Endothelial cell of umbilical vein (primary cell): ENCODE measurements around the gene PRKG1. TPM values are rescaled to one million over a fixed set of nuclear protein-coding genes. Genes with fewer than 3 reads are reported as not detected.

Source experiments
- BruUV-seq: library from RNA; stranded (reverse); fragments of 400-500 nt; replicated peaks from 2 replicates; lab custom pipeline; 2021; lab: Mats Ljungman, UMichigan
- CTCF ChIA-PET: fragments of 300-600, 350-600 bp; sonication (Branson Sonifier 250); formaldehyde crosslinking; loops from one replicate; lab custom pipeline; 2021; ENCODE audit warnings: antibody characterized with exemption, inconsistent platforms; lab: Charles Lee
- POLR2A ChIA-PET: fragments of 300-600, 350-600 bp; sonication (Branson Sonifier 250); formaldehyde crosslinking; loops from one replicate; lab custom pipeline; 2021; ENCODE audit warnings: antibody characterized with exemption, inconsistent platforms; lab: Charles Lee
- DNase-seq: peaks from one replicate; pipeline ENCODE4 v3.0.0-alpha.2; 2011; ENCODE audit warnings: low read depth, low spot score
- FAIRE-seq: peaks from 2 replicates; lab custom pipeline; 2011; peaks lifted over from hg19 to GRCh38; lab: Jason Lieb, UNC
- H2AFZ ChIP-seq: 2 replicates; pipeline ENCODE4 v1.6.0; 2012; ENCODE audit warnings: low read depth, low read length, control low read depth, inconsistent platforms
- H3K27ac ChIP-seq: 2 replicates; pipeline ENCODE4 v1.5.1; 2011; ENCODE audit warnings: low read depth, mild to moderate bottlenecking, control low read depth, low read length, moderate library complexity; ENCODE audit not compliant: insufficient read depth
- H3K27me3 ChIP-seq, 2 experiments: 2 replicates each; pipeline versions ENCODE4 v1.6.0 to v1.6.1; 2011; ENCODE audit warnings: low read length in 2 of 2, mixed read lengths in 1 of 2; ENCODE audit not compliant: control insufficient read depth in 2 of 2, insufficient read depth in 2 of 2
- H3K36me3 ChIP-seq, 2 experiments: 2 replicates in 1 of 2; 3 replicates in 1 of 2; pipeline ENCODE4 v1.5.1; 2011; ENCODE audit warnings: low read length in 2 of 2, mild to moderate bottlenecking in 1 of 2, moderate library complexity in 1 of 2; ENCODE audit not compliant: control insufficient read depth in 2 of 2, insufficient read depth in 2 of 2; ENCODE audit errors: extremely low read depth in 1 of 2
- H3K4me1 ChIP-seq: 3 replicates; pipeline ENCODE4 v1.5.1; 2011; ENCODE audit warnings: mild to moderate bottlenecking, low read length; ENCODE audit not compliant: control insufficient read depth, insufficient read depth; ENCODE audit errors: extremely low read depth
- H3K4me2 ChIP-seq: 2 replicates; pipeline ENCODE4 v1.6.1; 2011; ENCODE audit warnings: low read length, control low read depth, mixed read lengths; ENCODE audit not compliant: insufficient read depth
- H3K4me3 ChIP-seq, 3 experiments: fragments of 200-600 bp in 1 of 3; sonication (generic), shearing (Covaris generic) in 1 of 3; replicated peaks in 1 of 3; 2 replicates each; pipeline ENCODE4 v1.5.1; 2011 to 2016; ENCODE audit warnings: control low read depth in 3 of 3, low read length in 3 of 3, mild to moderate bottlenecking in 2 of 3, inconsistent platforms in 1 of 3, low read depth in 1 of 3, moderate library complexity in 1 of 3; ENCODE audit not compliant: insufficient read depth in 1 of 3
- H3K79me2 ChIP-seq: 2 replicates; pipeline ENCODE4 v1.6.0; 2012; ENCODE audit warnings: low read length, inconsistent platforms; ENCODE audit not compliant: control insufficient read depth, insufficient read depth
- H3K9ac ChIP-seq: replicated peaks from 2 replicates; pipeline ENCODE3; 2011; ENCODE audit warnings: low read length, control low read depth; ENCODE audit not compliant: insufficient read depth; ENCODE audit errors: extremely low read depth
- H3K9me1 ChIP-seq: replicated peaks from 3 replicates; pipeline ENCODE4 v1.6.0; 2011; ENCODE audit warnings: mild to moderate bottlenecking, low read length; ENCODE audit not compliant: control insufficient read depth, insufficient read depth; ENCODE audit errors: extremely low read depth
- H3K9me3 ChIP-seq: replicated peaks from 2 replicates; pipeline ENCODE4 v1.5.1; 2012; ENCODE audit warnings: low read length, inconsistent platforms; ENCODE audit not compliant: control insufficient read depth, insufficient read depth
- H4K20me1 ChIP-seq: replicated peaks from 2 replicates; pipeline ENCODE3; 2011; ENCODE audit warnings: mild to moderate bottlenecking, low read length; ENCODE audit not compliant: control insufficient read depth, insufficient read depth; ENCODE audit errors: extremely low read depth
- EZH2 ChIP-seq: IDR thresholded peaks from 2 replicates; pipeline ENCODE4 v1.6.1; 2012; ENCODE audit warnings: borderline replicate concordance, low read depth, mild to moderate bottlenecking, moderate library complexity, low read length, inconsistent platforms; ENCODE audit not compliant: severe bottlenecking
- FOS ChIP-seq: IDR thresholded peaks from 2 replicates; pipeline ENCODE4 v1.6.1; 2011; ENCODE audit warnings: mild to moderate bottlenecking, low read length, moderate library complexity, borderline replicate concordance; ENCODE audit not compliant: insufficient read depth
- GATA2 ChIP-seq: IDR thresholded peaks from 2 replicates; pipeline ENCODE4 v1.7.0; 2011; ENCODE audit warnings: low read depth, mild to moderate bottlenecking, moderate library complexity, mixed read lengths, low read length; ENCODE audit not compliant: insufficient read length, insufficient read depth
- JUN ChIP-seq: IDR thresholded peaks from 2 replicates; pipeline ENCODE4 v1.6.1; 2011; ENCODE audit warnings: borderline replicate concordance, low read depth; ENCODE audit not compliant: insufficient read length, insufficient read depth
- MYC ChIP-seq: IDR thresholded peaks from one replicate; pipeline ENCODE4 v1.6.1; 2011; ENCODE audit warnings: mild to moderate bottlenecking, low read depth, low read length
- POLR2A ChIP-seq: IDR thresholded peaks from 2 replicates; pipeline ENCODE4 v1.6.1; 2012; ENCODE audit warnings: low read depth, mild to moderate bottlenecking, control low read depth, low read length
- POLR2AphosphoS5 ChIP-seq: IDR thresholded peaks from 2 replicates; pipeline ENCODE4 v1.6.1; 2012; ENCODE audit warnings: low read depth, mild to moderate bottlenecking, control low read depth, low read length, moderate library complexity; ENCODE audit not compliant: insufficient read depth
- dilution Hi-C: fragments of 300-500 bp; cut with MboI; formaldehyde crosslinking; loops from one replicate; pipeline ENCODE4 v1.15.0; 2019; ENCODE audit warnings: low sequenced_read_pairs; ENCODE audit not compliant: extremely low pct_ligation_motif_present
- intact Hi-C: fragments of 100-400 bp; cut with micrococcal nuclease; formaldehyde crosslinking; loops from one replicate; pipeline ENCODE4 v1.10.0; 2022
- polyA plus RNA-seq, 4 experiments: library from polyadenylated mRNA; depleted of rRNA in 3 of 4; stranded (reverse) in 3 of 4; unstranded in 1 of 4; fragments of >200 nt; gene quantifications; 2 replicates each; pipeline versions ENCODE4 v1.2.1 to v1.2.3, GENCODE V29; 2011 to 2012; ENCODE audit warnings: missing spikeins in 1 of 4
- total RNA-seq: library from RNA; stranded (reverse); gene quantifications from 2 replicates; pipeline ENCODE4 v1.2.3, GENCODE V29; 2021
- TF ChIP-seq, protein P1 (sequence below), 2 donors: IDR thresholded peaks; 1 replicate in 1 of 2; 2 replicates in 1 of 2; pipeline ENCODE4 v1.5.1; 2011; ENCODE audit warnings: low read length in 2 of 2, mild to moderate bottlenecking in 2 of 2, moderate library complexity in 2 of 2, control low read depth in 1 of 2, inconsistent platforms in 1 of 2, low read depth in 1 of 2; ENCODE audit not compliant: insufficient read depth in 1 of 2; ENCODE audit errors: extremely low read depth in 1 of 2
- TF ChIP-seq, protein P2 (sequence below): IDR thresholded peaks from 2 replicates; pipeline ENCODE4 v1.6.1; 2011; ENCODE audit not compliant: insufficient read depth, insufficient read length

PRKG1 gene
- total and polyA plus RNA-seq, 2 donors (not counting 3 experiments of a cell fraction or from before 2014, with no cell fraction given) = 0.01 to 0.18 TPM

DNA sequence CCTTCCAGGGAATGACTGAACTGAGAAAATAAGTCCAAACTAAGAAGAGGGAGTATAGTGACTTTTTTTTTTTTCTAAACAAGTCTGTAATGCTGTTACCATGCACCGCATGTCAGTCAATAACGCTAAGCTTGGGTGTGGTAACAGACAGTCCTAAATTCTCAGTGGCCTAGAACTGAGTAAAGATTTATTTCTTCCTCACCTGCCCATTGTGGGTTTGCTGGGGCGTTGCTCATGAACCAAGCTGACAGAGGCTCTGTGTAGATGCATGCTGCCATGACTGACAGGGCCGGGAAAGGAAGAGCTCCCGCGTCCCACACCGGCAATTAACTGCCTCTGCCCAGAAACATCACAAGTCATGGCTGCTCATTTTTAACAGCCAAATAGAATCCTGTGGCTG lies 25.5 kb upstream of the PRKG1 start:
- ChIA-PET POLR2A (no interaction called here), CTCF (no interaction called here)
- no peaks in the 10 kb centered on the region for H3K36me3 ChIP-seq
- dilution Hi-C loops = no loop called here
- H2AFZ ChIP-seq = no peak overlapping the region
- TF ChIP-seq GATA2 (no peak), POLR2A (no peak), FOS (no peak), JUN (no peak), EZH2 (no peak), MYC (no peak), POLR2AphosphoS5 (no peak)
- TF ChIP-seq, protein P1, sequence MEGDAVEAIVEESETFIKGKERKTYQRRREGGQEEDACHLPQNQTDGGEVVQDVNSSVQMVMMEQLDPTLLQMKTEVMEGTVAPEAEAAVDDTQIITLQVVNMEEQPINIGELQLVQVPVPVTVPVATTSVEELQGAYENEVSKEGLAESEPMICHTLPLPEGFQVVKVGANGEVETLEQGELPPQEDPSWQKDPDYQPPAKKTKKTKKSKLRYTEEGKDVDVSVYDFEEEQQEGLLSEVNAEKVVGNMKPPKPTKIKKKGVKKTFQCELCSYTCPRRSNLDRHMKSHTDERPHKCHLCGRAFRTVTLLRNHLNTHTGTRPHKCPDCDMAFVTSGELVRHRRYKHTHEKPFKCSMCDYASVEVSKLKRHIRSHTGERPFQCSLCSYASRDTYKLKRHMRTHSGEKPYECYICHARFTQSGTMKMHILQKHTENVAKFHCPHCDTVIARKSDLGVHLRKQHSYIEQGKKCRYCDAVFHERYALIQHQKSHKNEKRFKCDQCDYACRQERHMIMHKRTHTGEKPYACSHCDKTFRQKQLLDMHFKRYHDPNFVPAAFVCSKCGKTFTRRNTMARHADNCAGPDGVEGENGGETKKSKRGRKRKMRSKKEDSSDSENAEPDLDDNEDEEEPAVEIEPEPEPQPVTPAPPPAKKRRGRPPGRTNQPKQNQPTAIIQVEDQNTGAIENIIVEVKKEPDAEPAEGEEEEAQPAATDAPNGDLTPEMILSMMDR (IDR thresholded peaks at IDR 0.05; ENCODE audit: extremely low read depth in 1 of 2, insufficient read depth in 1 of 2, low read depth in 1 of 2, low read length in 2 of 2) = no peak
- TF ChIP-seq, protein P2, sequence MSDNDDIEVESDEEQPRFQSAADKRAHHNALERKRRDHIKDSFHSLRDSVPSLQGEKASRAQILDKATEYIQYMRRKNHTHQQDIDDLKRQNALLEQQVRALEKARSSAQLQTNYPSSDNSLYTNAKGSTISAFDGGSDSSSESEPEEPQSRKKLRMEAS = no peak
- H3K27me3 ChIP-seq = peaks cover 1 to 2% of the 10 kb centered on the region in 2 experiments
- no TSS peak for BruUV-seq
- H3K4me1 ChIP-seq = no peaks in the 10 kb centered on the region
- no peaks in the 10 kb centered on the region for H3K9me3 ChIP-seq
- FAIRE-seq (no peak), DNase-seq (no peak)
- no peak overlapping the region for H3K4me2 ChIP-seq
- no peaks in the 10 kb centered on the region for H3K9me1 ChIP-seq
- H4K20me1 ChIP-seq = no peaks in the 10 kb centered on the region
- intact Hi-C loops = no loop called here
- H3K79me2 ChIP-seq = no peaks in the 10 kb centered on the region
- H3K9ac ChIP-seq = no peak overlapping the region
- no peak overlapping the region for H3K27ac ChIP-seq
- H3K4me3 ChIP-seq = no peak overlapping the region
